HG03280 (cell line): ENCODE results near the gene PLEKHA1.

Experiments
- ATAC-seq: cut with Tn5 transposase; IDR thresholded peaks from one replicate; pipeline ENCODE4 v1.9.1; 2021; ENCODE audit warnings: mild to moderate bottlenecking, moderate library complexity; ENCODE audit not compliant: unreplicated experiment

Gene PLEKHA1

GRCh38 chr10:122459561-122460273 lies 85.2 kb downstream of the PLEKHA1 start:
- ATAC-seq: no peak

- ATAC-seq: no peak
Observed at GRCh38 chr10:122460891-122461293, 86.4 kb downstream of the PLEKHA1 start.

- no peak for ATAC-seq
Observed at GRCh38 chr10:122461367-122461728, 86.8 kb downstream of the PLEKHA1 start, which contains the start of gene HTRA1. HTRA1 (plus strand) TSS chr10:122461553; CDS start chr10:122461653, 100 bp downstream.

DNA sequence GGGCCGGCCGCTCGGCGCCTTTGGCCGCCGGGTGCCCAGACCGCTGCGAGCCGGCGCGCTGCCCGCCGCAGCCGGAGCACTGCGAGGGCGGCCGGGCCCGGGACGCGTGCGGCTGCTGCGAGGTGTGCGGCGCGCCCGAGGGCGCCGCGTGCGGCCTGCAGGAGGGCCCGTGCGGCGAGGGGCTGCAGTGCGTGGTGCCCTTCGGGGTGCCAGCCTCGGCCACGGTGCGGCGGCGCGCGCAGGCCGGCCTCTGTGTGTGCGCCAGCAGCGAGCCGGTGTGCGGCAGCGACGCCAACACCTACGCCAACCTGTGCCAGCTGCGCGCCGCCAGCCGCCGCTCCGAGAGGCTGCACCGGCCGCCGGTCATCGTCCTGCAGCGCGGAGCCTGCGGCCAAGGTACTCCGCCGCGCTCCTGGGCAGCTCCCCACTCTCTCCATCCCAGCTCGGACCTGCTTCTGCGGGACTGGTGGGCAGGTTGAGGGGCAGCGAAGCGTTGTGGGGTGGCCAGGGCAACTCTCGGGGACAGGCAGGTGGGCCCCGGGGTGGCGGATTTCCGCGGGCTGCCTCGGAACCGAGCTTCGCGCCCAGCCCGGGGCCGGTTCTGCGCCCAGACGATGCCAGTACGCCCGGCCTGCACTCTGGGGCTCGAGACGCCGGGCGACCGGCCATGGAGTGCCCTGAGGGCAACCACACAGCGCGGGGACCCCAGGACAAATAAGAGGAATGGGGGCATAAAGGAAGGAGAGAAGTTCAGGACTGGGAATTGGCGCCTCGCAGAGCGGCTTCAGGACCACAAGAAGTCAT lies 87.4 kb downstream of the PLEKHA1 start:
- no peak for ATAC-seq

- no peak for ATAC-seq
Observed at GRCh38 chr10:122462533-122463465, 88.3 kb downstream of the PLEKHA1 start.

DNA sequence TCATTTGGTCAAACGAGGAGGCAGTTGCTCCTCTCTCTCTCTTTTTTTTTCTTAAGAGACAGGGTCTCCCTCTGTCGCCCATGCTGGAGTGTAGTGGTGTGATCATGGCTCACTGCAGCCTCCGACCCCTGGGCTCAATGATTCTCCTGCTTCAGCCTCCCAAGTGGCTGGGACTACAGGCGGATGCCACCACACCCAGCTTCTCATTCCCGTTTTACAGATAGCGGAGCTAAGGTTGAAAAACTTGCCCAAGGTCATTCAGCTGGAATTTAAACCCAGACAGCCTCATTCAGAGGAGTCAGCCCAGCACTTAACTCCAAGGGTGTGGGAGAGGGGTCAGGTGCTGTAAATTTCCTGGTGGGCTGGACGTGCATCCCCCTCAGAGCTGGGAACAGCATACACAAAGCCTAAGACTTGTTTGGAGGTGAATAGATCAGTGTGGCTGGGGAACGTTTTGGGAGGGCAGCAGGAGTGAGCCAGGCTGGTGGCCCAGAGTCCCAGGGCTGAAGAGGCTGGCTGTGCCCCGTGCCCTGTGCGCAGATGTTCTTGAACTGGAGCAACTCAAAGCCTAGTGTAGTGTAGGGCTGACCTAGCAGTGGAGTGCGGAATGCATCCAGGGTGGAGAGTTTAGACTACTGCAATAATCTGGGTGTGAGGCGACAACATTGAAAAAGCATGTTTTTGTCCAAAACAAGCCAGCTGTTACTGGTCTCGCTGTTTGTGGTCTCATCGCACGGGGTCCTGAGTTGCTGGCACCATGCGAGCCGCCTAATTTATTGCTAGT lies 89.2 kb downstream of the PLEKHA1 start:
- ATAC-seq: no peak

DNA sequence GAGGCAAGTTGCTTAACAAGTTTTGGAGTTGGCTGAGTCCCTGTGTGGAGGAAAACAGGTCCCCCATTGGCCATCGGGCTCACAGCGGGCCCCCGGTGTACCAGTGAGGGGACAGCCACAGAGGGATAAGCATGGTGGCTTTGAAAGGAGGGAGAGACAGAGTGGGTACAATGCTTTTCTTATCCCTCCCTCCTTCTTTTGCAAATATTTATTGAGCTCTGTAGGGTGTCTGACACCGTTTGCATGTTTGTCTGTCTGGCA lies 89.7 kb downstream of the PLEKHA1 start:
- no peak for ATAC-seq

- no peak for ATAC-seq
Observed at GRCh38 chr10:122464586-122464985, 90.1 kb downstream of the PLEKHA1 start.

GRCh38 chr10:122465401-122466040 lies 91.0 kb downstream of the PLEKHA1 start:
- no peak for ATAC-seq

- ATAC-seq: no peak
Observed at GRCh38 chr10:122466951-122467381, 92.5 kb downstream of the PLEKHA1 start.

DNA sequence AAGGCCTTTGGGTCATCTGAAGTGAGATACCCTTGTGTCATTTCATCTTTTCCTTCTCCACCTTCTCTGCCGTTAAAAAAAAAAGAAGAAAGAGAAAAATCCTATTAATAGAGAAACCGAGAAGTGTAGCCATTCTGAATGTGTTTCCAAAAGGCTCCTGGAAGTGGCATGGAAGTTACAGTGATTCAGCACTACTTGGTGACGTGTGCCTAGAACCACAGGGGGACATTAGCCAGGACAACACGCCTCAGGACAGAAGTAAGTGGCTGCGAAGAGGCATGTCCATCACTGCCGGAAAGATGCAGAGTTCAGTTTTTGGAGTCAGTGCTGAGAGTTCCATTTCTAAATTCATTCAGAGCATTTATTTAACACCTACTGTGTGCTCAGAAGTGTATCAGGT lies 93.2 kb downstream of the PLEKHA1 start:
- no peak for ATAC-seq

DNA sequence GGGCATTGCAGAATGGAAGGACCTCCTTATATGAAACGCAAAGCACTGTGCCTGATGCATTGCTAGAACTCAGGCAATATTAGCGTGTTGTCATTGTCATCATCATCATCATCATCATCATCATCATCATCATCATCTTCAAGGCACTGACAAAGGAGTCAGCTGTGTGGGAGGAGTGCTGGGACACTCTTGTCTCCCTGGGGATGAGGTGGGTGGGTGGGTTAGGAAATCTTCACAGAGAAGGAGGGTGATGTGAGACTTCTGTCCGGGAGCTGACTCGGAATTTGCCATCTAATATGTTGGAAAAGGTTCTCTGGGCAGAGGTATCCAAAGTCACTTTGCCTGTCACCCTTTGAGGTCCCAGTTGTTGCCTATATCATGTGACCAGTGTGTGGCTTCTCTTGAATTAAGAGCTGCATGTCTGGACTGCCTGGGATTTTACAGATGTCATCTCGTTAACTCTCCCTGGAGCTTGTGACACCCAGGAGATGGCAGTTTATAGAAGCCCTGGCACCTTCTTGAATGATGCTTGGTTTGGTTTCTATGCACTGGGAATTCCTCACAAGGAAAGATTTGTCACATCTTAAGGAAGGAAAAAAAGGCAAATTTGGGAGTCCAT lies 93.9 kb downstream of the PLEKHA1 start:
- ATAC-seq: no peak

DNA sequence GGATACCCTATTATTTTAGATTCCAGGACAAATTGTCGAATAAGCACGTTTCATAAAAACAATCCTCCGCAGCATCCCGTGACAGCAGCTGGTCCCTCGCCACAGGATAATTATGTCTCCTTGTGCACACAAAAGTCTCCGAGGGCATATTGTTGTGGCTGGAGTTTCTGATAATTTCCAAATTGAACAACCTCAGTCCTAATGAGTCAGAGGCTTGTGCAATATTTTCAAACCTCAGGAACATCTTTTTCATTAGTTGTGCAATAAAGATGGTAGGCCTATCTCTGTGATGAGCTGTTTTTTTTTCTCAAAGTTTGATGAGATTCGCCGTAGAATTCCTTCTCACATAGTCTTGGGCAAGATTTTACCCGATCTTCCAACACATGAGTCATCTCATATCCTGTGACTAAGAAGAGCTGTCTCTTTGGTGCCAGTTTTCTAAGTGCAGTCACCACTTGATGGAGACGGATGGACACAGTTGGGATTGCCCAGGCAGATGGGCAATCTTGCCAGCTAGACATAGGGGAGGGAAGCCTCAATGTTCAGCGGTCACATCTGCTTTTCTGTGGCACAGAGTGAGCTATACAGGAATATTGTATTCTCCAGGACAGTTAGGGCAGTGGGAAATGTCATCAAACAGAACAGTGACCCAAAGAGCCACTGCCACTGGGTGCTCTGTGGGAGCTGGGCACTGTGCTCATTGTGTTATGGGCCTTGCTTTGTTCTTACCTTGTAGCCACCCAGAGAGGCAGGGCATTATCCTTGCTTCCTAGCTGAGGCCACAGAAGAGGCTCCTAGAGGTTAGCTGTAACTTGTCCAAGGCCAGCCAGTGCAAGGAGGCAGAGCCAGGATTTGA lies 94.6 kb downstream of the PLEKHA1 start:
- no peak for ATAC-seq

- ATAC-seq: no peak
Observed at GRCh38 chr10:122469848-122470247, 95.3 kb downstream of the PLEKHA1 start.

DNA sequence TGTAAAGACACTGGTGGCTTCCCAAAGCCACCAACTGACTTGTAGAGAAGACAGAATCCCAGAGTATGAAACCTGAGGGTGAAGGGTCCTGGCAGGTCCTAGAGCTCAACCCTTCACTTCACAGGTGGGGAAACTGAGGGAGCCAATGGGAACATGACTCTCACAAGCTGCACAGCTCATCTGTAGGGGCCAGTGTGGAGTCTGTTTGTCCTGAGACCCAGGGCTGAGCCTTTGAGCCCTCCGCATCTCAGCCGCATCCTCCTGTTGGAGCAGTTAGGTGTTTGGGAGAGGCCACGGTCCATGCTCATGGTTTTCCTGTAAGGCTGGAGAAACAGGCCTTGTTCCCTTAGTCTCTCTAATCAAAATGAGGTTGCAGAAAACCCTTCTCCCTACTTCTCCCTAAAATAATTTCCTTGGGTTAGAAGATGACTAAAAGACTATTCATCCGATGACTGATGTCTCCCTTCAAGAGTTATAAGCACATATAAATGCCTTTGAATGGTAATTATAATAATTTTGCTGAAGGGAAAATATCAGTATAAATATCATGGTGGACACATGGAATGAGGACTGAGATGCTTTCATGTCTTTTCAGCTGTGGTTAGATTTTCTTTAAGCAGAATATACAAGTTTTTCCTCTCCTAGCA lies 97.1 kb downstream of the PLEKHA1 start:
- no peak for ATAC-seq

DNA sequence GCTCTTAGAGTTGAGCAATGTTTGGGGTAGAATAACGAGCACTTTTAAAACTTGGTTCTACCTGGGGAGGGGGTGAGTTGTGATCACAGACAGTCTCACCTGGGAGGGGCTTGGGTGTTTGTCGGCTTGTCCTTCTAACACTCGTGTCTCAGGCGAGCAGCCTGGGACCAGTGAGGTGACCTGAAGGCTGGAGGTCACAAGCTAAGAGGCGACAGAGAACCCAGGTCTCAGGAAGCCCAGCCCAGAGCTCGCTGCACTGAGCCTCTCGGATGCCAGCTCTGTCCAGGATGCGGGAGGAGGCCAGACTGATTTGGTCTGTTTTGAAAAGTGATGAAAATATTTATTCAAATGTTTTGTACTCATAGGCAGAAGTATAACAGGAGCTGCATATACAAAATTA lies 98.6 kb downstream of the PLEKHA1 start:
- no peak for ATAC-seq

- no peak for ATAC-seq
Observed at GRCh38 chr10:122474131-122474818, 99.8 kb downstream of the PLEKHA1 start.

- ATAC-seq: no peak
Observed at GRCh38 chr10:122475100-122475499, 100.6 kb downstream of the PLEKHA1 start.
